Body of pancreas (tissue), 4 donors: ENCODE results near the gene UST. TPM values are rescaled to one million over a fixed set of nuclear protein-coding genes. Genes with fewer than 3 reads are reported as not detected.

Source experiments
- ATAC-seq: fragments of 150-250 bp; one replicate; pipeline ENCODE4 v1.9.1; 2016
- DNase-seq, 4 donors: peaks; one replicate each; pipeline ENCODE4 v3.0.0-alpha.2; 2019
- H3K27ac ChIP-seq, 4 donors: fragments of 200-600 bp; sonication (generic); 1 replicate in 3 of 4; 2 replicates in 1 of 4; pipeline versions ENCODE4 v1.5.1 to v1.6.1; 2016 to 2019; ENCODE audit warnings: mild to moderate bottlenecking in 1 of 4, mixed read lengths in 1 of 4, moderate library complexity in 1 of 4
- H3K27me3 ChIP-seq, 2 donors: fragments of 200-600 bp; sonication (generic); one replicate each; pipeline ENCODE4 v1.6.0; 2016; ENCODE audit warnings: mild to moderate bottlenecking in 1 of 2
- H3K36me3 ChIP-seq, 2 donors: fragments of 200-600 bp; sonication (generic); replicated peaks in 1 of 2; 2 replicates each; pipeline ENCODE4 v1.5.1; 2016; ENCODE audit warnings: low read depth in 2 of 2; ENCODE audit not compliant: insufficient read depth in 1 of 2
- H3K4me1 ChIP-seq: fragments of 200-600 bp; sonication (generic); one replicate; pipeline ENCODE4 v1.6.0; 2016
- H3K4me3 ChIP-seq, 2 donors: fragments of 200-600 bp; sonication (generic); 1 replicate in 1 of 2; 2 replicates in 1 of 2; pipeline ENCODE4 v1.5.1; 2016 to 2019
- H3K9me3 ChIP-seq, 3 donors: fragments of 200-600 bp; sonication (generic); 1 replicate in 2 of 3; 2 replicates in 1 of 3; pipeline ENCODE4 v1.5.1; 2016
- CTCF ChIP-seq, 7 experiments: fragments of 450-650 bp in 4 of 7; fragments of 200-600 bp in 3 of 7; sonication (generic) in 3 of 7; IDR thresholded peaks; one replicate each; pipeline ENCODE4 v1.5.1; 2016 to 2019; ENCODE audit warnings: antibody characterized with exemption in 7 of 7
- POLR2A ChIP-seq, 3 donors: fragments of 450-650 bp; IDR thresholded peaks; one replicate each; pipeline ENCODE4 v1.6.1; 2016; ENCODE audit warnings: antibody characterized with exemption in 3 of 3, mild to moderate bottlenecking in 2 of 3
- WGBS, 2 donors: methylation state at CpG; one replicate each; pipeline ENCODE4 v1.1.5; 2017; 5-methylcytosine and 5-hydroxymethylcytosine counted together
- intact Hi-C: fragments of 100-400 bp; cut with DNase I; formaldehyde crosslinking; loops from one replicate; pipeline ENCODE4 v1.15.1; 2023
- total RNA-seq, 2 donors: library from RNA; depleted of rRNA; stranded (reverse); fragments of >200 nt; gene quantifications; one replicate each; pipeline ENCODE4 v1.1.0, GENCODE V29; 2016

UST gene
- total RNA-seq, 2 donors from 2014 or later, result 11.4 to 28.3 TPM

GRCh38 chr6:149025061-149025460 lies 278.2 kb downstream of the UST start:
- no peaks in the 10 kb centered on the region for H3K27me3 ChIP-seq
- intact Hi-C loops, result loop anchor here (5.0 kb wide), 1 partner anchor 402 kb away; no protein-coding TSS in a partner anchor

GRCh38 chr6:149026530-149026942 lies 279.7 kb downstream of the UST start:
- no peaks in the 10 kb centered on the region for H3K27me3 ChIP-seq

More at GRCh38 chr6:149025061-149025460, 278.2 kb downstream of the UST start:
- H3K27ac ChIP-seq, result no peak overlapping the region
- H3K4me1 ChIP-seq, result no peaks in the 10 kb centered on the region
- DNase-seq (no peak), ATAC-seq (no peak)
- no peaks in the 10 kb centered on the region for H3K9me3 ChIP-seq
- no peak overlapping the region for H3K4me3 ChIP-seq
- TF ChIP-seq CTCF (IDR thresholded peaks at IDR 0.05) (no peak), POLR2A (IDR thresholded peaks at IDR 0.05) (no peak)
- peaks cover 0 to 2% of the 10 kb centered on the region in 2 donors for H3K36me3 ChIP-seq
- 93 to 95% methylated on average over 2 of the region's 2 CpGs for WGBS, 2 donors

GRCh38 chr6:149027484-149027883 lies 280.7 kb downstream of the UST start:
- intact Hi-C loops, result loop anchor here (5.0 kb wide), 1 partner anchor 400 kb away; no protein-coding TSS in a partner anchor
- Histone ChIP-seq H3K27ac (no peak overlapping the region), H3K4me3 (no peak overlapping the region), H3K4me1 (peaks cover 19% of the 10 kb centered on the region), H3K27me3 (no peaks in the 10 kb centered on the region), H3K36me3 (no peaks in the 10 kb centered on the region), H3K9me3 (no peaks in the 10 kb centered on the region)
- ATAC-seq (no peak), DNase-seq (no peak)
- WGBS, 2 donors, result 88 to 100% methylated on average over 1 of the region's 1 CpG
- TF ChIP-seq POLR2A (IDR thresholded peaks at IDR 0.05), result no peak
- TF ChIP-seq CTCF (IDR thresholded peaks at IDR 0.05), result no peak

More at GRCh38 chr6:149026530-149026942, 279.7 kb downstream of the UST start:
- Histone ChIP-seq H3K27ac (no peak overlapping the region), H3K9me3 (no peaks in the 10 kb centered on the region), H3K4me3 (no peak overlapping the region), H3K36me3 (peaks cover 0 to 2% of the 10 kb centered on the region in 2 donors), H3K4me1 (peaks cover 9% of the 10 kb centered on the region)
- DNase-seq (no peak), ATAC-seq (no peak)
- TF ChIP-seq CTCF (IDR thresholded peaks at IDR 0.05) (peak in 6 of 7 experiments; percentile 13 to 38 (median 32)), POLR2A (IDR thresholded peaks at IDR 0.05) (no peak)
- WGBS, 2 donors, result 64 to 71% methylated on average over 4 of the region's 4 CpGs
- intact Hi-C loops, result loop anchor here (5.0 kb wide), 1 partner anchor 401 kb away; no protein-coding TSS in a partner anchor

GRCh38 chr6:149028767-149029405 lies 282.1 kb downstream of the UST start:
- Histone ChIP-seq H3K27me3 (no peaks in the 10 kb centered on the region), H3K27ac (no peak overlapping the region), H3K4me1 (peaks cover 33% of the 10 kb centered on the region), H3K9me3 (no peaks in the 10 kb centered on the region), H3K36me3 (no peaks in the 10 kb centered on the region), H3K4me3 (no peak overlapping the region)
- DNase-seq (peak; percentile 71 to 85 (median 78)), ATAC-seq (peak; percentile 78)
- TF ChIP-seq POLR2A (IDR thresholded peaks at IDR 0.05) (no peak), CTCF (IDR thresholded peaks at IDR 0.05) (peak; percentile 29 to 91 (median 75))
- WGBS, 2 donors, result 6 to 9% methylated on average over 6 of the region's 6 CpGs
- intact Hi-C loops, result loop anchor here (5.0 kb wide), 1 partner anchor 398 kb away; no protein-coding TSS in a partner anchor
